ENCODE results near the gene ECPAS. TPM values are rescaled to one million over a fixed set of nuclear protein-coding genes. Genes with fewer than 3 reads are reported as not detected.

ECPAS gene
- total RNA-seq, 1 experiment from 2014 or later = 106 TPM

DNA sequence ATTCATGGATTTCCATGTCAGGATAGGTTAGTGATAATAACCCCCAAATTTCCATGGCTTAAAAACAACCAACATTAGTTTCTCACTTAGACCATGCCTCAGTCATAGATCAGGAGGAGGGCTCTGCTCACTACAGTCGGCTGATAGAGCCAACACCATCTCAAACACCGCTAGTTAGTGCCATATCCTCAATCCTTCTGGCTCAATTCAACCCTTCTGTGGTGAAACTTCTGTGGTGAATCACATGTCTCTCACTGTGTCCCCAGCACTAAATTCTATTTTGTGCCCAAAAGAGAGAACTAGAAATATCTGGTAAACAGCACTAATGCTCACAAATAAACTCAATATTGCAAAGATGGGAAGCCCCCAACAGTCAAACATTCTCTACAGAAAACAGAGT, 21.1 kb downstream of the ECPAS start:
- H3K27me3 ChIP-seq (ENCODE audit: insufficient read depth, low read length) = no peaks in the 10 kb centered on the region
- no peak overlapping the region for H3K4ac ChIP-seq (ENCODE audit: low read depth, low read length)
- H3K18ac ChIP-seq (ENCODE audit: insufficient read length, low read depth, low read length) = no peak overlapping the region
- Mint-ChIP-seq H3K9me3 (peaks cover 20 to 21% of the 10 kb centered on the region in 2 experiments), H3K27me3 (ENCODE audit: low read depth) (no peaks in the 10 kb centered on the region), H3K4me1 (peaks cover 15 to 17% of the 10 kb centered on the region in 2 experiments), H3K27ac (no peak overlapping the region; a peak in 1 of 7 replicates), H3K36me3 (ENCODE audit: insufficient read depth in 1 of 3, low read depth in 3 of 3) (peaks cover 22 to 32% (median 29%) of the 10 kb centered on the region in 3 experiments), H3K4me3 (no peak overlapping the region)
- no peak overlapping the region for H4K91ac ChIP-seq (ENCODE audit: insufficient read length, low read depth, low read length)
- H2BK120ac ChIP-seq (ENCODE audit: low read depth, low read length, poor library complexity, severe bottlenecking) = no peak overlapping the region
- H3K79me1 ChIP-seq (ENCODE audit: insufficient read depth, low read depth, low read length, poor library complexity, severe bottlenecking) = no peaks in the 10 kb centered on the region
- peaks cover 42% of the 10 kb centered on the region for H3K79me2 ChIP-seq (ENCODE audit: insufficient read depth, low read length)
- no peaks in the 10 kb centered on the region for H3K23me2 ChIP-seq (ENCODE audit: insufficient read length, low read depth, low read length, poor library complexity, severe bottlenecking)
- no peak overlapping the region for H3K14ac ChIP-seq (ENCODE audit: insufficient read depth, low read length)
- no peak overlapping the region for H2AFZ ChIP-seq (ENCODE audit: low read length)
- no peak overlapping the region for H3K4me2 ChIP-seq (ENCODE audit: insufficient read depth, insufficient read length, low read length)
- no peak for TF ChIP-seq CTCF (conservative IDR thresholded peaks at IDR 0.05)
- peaks cover 3% of the 10 kb centered on the region; the same call in 1 of the 2 replicates for H3K4me1 ChIP-seq (ENCODE audit: insufficient read depth, low read length)
- no peak overlapping the region for H3K56ac ChIP-seq (ENCODE audit: insufficient read length, low read depth, low read length)
- H2BK5ac ChIP-seq (ENCODE audit: insufficient read length, low read length) = no peak overlapping the region
- no peak overlapping the region for H4K5ac ChIP-seq (ENCODE audit: insufficient read length, low read depth, low read length)
- no peak overlapping the region for H3T11ph ChIP-seq (ENCODE audit: low read length)
- H2BK20ac ChIP-seq (ENCODE audit: low read depth, low read length, poor library complexity, severe bottlenecking) = no peak overlapping the region
- no peak overlapping the region for H2BK12ac ChIP-seq (ENCODE audit: insufficient read length, low read depth, low read length)
- H2AK5ac ChIP-seq (ENCODE audit: insufficient read length, low read length) = no peak overlapping the region
- no peak overlapping the region for H3K23ac ChIP-seq (ENCODE audit: insufficient read length, low read depth, low read length)
- no peak overlapping the region for H2BK15ac ChIP-seq (ENCODE audit: low read depth, low read length)
- no peak overlapping the region for H4K8ac ChIP-seq (replicated peaks; ENCODE audit: insufficient read length, low read depth, low read length)
- H3K9ac ChIP-seq (ENCODE audit: extremely low read depth, insufficient read length, low read length) = no peak overlapping the region
- DNase-seq = no peak
- peaks cover 9% of the 10 kb centered on the region for H3K9me3 ChIP-seq (ENCODE audit: control insufficient read depth, low read depth, low read length)
- no peaks in the 10 kb centered on the region for H4K20me1 ChIP-seq (ENCODE audit: control insufficient read depth, insufficient read depth, insufficient read length)
- WGBS (ENCODE audit: extremely low coverage, insufficient read length, low lambda C conversion rate) = no CpG with 5 or more reads among the region's 2 CpGs
- no peak overlapping the region for H3K27ac ChIP-seq (ENCODE audit: insufficient read length, low read depth, low read length)
